SK-N-SH treated with all-trans-retinoic acid at 6 μM for 48 hours (cell line): ENCODE data around the gene DYNLRB1.

Experiments used
- ARNTL ChIP-seq: fragments of 450-650 bp; formaldehyde crosslinking; IDR thresholded peaks from 2 replicates; pipeline ENCODE4 v1.5.0; 2020; ENCODE audit warnings: low read depth, mild to moderate bottlenecking, moderate library complexity, borderline replicate concordance
- BACH2 ChIP-seq: fragments of 250-450 bp; sonication (Bioruptor Pico); IDR thresholded peaks from 2 replicates; pipeline ENCODE4 v1.9.0; 2021; ENCODE audit warnings: mild to moderate bottlenecking, borderline replicate concordance
- CSDC2 ChIP-seq: fragments of 250-450 bp; sonication (Bioruptor Pico); IDR thresholded peaks from 2 replicates; pipeline ENCODE4 v1.5.0; 2020; ENCODE audit warnings: mild to moderate bottlenecking, moderate library complexity
- OSR1 ChIP-seq: fragments of 250-450 bp; sonication (Bioruptor Pico); IDR thresholded peaks from 2 replicates; pipeline ENCODE4 v1.8.0; 2022; ENCODE audit warnings: moderate library complexity, mild to moderate bottlenecking, inconsistent platforms
- PPARA ChIP-seq: fragments of 250-450 bp; sonication (Bioruptor Pico); IDR thresholded peaks from 2 replicates; pipeline ENCODE4 v1.5.0; 2020; ENCODE audit warnings: mild to moderate bottlenecking, borderline replicate concordance
- TCF4 ChIP-seq: fragments of 250-450 bp; sonication (Bioruptor Pico); IDR thresholded peaks from 2 replicates; pipeline ENCODE4 v1.8.0; 2021; ENCODE audit warnings: mild to moderate bottlenecking, moderate library complexity, borderline replicate concordance
- ZC3H10 ChIP-seq: fragments of 250-450 bp; sonication (Bioruptor Pico); IDR thresholded peaks from 2 replicates; pipeline ENCODE4 v1.5.1; 2021; ENCODE audit warnings: mild to moderate bottlenecking, moderate library complexity
- ZFP30 ChIP-seq: fragments of 450-650 bp; formaldehyde crosslinking; IDR thresholded peaks from 2 replicates; pipeline ENCODE4 v1.5.0; 2022; ENCODE audit warnings: mild to moderate bottlenecking, moderate library complexity
- TF ChIP-seq, protein P1 (sequence below): fragments of 250-450 bp; sonication (Bioruptor Pico); IDR thresholded peaks from 2 replicates; pipeline ENCODE4 v1.5.1; 2020; ENCODE audit warnings: low read depth, mild to moderate bottlenecking, moderate library complexity
- TF ChIP-seq, protein P2 (sequence below): fragments of 250-450 bp; sonication (Bioruptor Pico); IDR thresholded peaks from 2 replicates; pipeline ENCODE4 v1.5.0; 2020; ENCODE audit warnings: mild to moderate bottlenecking, moderate library complexity
- TF ChIP-seq, protein P3 (sequence below): fragments of 250-450 bp; sonication (Bioruptor Pico); IDR thresholded peaks from 2 replicates; pipeline ENCODE4 v1.8.0; 2021; ENCODE audit warnings: low read depth, mild to moderate bottlenecking, moderate library complexity, borderline replicate concordance
- TF ChIP-seq, protein P4 (sequence below): fragments of 250-450 bp; sonication (Bioruptor Pico); IDR thresholded peaks from 2 replicates; pipeline ENCODE4 v1.8.0; 2020; ENCODE audit warnings: mild to moderate bottlenecking, moderate library complexity, borderline replicate concordance
- TF ChIP-seq, protein P5 (sequence below): fragments of 250-450 bp; sonication (Bioruptor Pico); IDR thresholded peaks from 2 replicates; pipeline ENCODE4 v1.5.1; 2021; ENCODE audit warnings: mild to moderate bottlenecking, moderate library complexity

DNA sequence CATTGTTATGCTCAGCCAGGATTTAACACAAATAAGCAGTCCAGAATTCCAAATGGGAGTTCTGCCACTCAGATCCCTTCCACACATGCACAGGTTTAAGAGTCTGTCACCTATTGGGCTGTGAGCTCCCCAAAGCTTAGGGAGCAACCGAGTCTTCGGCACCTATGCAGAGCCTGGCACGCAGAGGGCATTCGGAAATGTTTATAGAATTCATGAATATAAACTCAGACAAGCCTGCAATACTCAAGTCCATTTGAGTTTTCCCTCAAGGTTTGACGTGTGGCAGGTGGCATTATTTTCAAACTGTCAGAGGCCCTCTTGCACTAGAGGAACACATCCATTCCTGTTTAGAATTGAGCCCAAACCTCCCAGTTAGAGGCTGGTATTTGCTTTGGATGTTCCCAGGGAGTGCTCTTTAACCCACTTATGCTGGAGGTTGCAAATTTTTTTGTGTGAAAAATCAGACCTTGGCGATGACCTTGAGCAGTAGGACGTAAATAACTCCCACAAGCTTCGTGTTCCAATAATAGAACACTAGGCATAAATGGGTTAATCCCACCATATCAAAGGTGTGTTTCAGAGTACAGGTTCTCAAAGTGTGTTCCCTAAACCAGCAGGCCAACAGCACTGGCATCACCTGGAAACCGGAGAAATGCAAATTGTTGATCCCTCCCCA is 70.4 kb downstream of the DYNLRB1 start:
- TF ChIP-seq, protein P1, sequence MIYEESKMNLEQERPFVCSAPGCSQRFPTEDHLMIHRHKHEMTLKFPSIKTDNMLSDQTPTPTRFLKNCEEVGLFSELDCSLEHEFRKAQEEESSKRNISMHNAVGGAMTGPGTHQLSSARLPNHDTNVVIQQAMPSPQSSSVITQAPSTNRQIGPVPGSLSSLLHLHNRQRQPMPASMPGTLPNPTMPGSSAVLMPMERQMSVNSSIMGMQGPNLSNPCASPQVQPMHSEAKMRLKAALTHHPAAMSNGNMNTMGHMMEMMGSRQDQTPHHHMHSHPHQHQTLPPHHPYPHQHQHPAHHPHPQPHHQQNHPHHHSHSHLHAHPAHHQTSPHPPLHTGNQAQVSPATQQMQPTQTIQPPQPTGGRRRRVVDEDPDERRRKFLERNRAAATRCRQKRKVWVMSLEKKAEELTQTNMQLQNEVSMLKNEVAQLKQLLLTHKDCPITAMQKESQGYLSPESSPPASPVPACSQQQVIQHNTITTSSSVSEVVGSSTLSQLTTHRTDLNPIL: no peak
- TF ChIP-seq, protein P2, sequence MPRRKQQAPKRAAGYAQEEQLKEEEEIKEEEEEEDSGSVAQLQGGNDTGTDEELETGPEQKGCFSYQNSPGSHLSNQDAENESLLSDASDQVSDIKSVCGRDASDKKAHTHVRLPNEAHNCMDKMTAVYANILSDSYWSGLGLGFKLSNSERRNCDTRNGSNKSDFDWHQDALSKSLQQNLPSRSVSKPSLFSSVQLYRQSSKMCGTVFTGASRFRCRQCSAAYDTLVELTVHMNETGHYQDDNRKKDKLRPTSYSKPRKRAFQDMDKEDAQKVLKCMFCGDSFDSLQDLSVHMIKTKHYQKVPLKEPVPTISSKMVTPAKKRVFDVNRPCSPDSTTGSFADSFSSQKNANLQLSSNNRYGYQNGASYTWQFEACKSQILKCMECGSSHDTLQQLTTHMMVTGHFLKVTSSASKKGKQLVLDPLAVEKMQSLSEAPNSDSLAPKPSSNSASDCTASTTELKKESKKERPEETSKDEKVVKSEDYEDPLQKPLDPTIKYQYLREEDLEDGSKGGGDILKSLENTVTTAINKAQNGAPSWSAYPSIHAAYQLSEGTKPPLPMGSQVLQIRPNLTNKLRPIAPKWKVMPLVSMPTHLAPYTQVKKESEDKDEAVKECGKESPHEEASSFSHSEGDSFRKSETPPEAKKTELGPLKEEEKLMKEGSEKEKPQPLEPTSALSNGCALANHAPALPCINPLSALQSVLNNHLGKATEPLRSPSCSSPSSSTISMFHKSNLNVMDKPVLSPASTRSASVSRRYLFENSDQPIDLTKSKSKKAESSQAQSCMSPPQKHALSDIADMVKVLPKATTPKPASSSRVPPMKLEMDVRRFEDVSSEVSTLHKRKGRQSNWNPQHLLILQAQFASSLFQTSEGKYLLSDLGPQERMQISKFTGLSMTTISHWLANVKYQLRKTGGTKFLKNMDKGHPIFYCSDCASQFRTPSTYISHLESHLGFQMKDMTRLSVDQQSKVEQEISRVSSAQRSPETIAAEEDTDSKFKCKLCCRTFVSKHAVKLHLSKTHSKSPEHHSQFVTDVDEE (CRISPR knock-in tag): no peak
- TF ChIP-seq BACH2 (no peak), PPARA (CRISPR knock-in tag) (no peak), OSR1 (CRISPR knock-in tag) (no peak), ARNTL (CRISPR knock-in tag) (no peak), CSDC2 (CRISPR knock-in tag) (no peak), TCF4 (CRISPR knock-in tag) (no peak), ZFP30 (no peak), ZC3H10 (CRISPR knock-in tag) (no peak)
- TF ChIP-seq, protein P3, sequence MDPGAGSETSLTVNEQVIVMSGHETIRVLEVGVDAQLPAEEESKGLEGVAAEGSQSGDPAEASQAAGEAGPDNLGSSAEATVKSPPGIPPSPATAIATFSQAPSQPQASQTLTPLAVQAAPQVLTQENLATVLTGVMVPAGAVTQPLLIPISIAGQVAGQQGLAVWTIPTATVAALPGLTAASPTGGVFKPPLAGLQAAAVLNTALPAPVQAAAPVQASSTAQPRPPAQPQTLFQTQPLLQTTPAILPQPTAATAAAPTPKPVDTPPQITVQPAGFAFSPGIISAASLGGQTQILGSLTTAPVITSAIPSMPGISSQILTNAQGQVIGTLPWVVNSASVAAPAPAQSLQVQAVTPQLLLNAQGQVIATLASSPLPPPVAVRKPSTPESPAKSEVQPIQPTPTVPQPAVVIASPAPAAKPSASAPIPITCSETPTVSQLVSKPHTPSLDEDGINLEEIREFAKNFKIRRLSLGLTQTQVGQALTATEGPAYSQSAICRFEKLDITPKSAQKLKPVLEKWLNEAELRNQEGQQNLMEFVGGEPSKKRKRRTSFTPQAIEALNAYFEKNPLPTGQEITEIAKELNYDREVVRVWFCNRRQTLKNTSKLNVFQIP: no peak
- TF ChIP-seq, protein P4, sequence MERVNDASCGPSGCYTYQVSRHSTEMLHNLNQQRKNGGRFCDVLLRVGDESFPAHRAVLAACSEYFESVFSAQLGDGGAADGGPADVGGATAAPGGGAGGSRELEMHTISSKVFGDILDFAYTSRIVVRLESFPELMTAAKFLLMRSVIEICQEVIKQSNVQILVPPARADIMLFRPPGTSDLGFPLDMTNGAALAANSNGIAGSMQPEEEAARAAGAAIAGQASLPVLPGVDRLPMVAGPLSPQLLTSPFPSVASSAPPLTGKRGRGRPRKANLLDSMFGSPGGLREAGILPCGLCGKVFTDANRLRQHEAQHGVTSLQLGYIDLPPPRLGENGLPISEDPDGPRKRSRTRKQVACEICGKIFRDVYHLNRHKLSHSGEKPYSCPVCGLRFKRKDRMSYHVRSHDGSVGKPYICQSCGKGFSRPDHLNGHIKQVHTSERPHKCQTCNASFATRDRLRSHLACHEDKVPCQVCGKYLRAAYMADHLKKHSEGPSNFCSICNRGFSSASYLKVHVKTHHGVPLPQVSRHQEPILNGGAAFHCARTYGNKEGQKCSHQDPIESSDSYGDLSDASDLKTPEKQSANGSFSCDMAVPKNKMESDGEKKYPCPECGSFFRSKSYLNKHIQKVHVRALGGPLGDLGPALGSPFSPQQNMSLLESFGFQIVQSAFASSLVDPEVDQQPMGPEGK (CRISPR knock-in tag): no peak
- TF ChIP-seq, protein P5, sequence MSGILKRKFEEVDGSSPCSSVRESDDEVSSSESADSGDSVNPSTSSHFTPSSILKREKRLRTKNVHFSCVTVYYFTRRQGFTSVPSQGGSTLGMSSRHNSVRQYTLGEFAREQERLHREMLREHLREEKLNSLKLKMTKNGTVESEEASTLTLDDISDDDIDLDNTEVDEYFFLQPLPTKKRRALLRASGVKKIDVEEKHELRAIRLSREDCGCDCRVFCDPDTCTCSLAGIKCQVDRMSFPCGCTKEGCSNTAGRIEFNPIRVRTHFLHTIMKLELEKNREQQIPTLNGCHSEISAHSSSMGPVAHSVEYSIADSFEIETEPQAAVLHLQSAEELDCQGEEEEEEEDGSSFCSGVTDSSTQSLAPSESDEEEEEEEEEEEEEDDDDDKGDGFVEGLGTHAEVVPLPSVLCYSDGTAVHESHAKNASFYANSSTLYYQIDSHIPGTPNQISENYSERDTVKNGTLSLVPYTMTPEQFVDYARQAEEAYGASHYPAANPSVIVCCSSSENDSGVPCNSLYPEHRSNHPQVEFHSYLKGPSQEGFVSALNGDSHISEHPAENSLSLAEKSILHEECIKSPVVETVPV (CRISPR knock-in tag): no peak
